GM12873 (cell line): ENCODE data around the gene ZCCHC17.

Experiments
- CTCF ChIP-seq: IDR thresholded peaks from 2 replicates; pipeline ENCODE4 v1.5.1; 2012; ENCODE audit warnings: low read depth, mild to moderate bottlenecking, moderate library complexity, low read length, control low read depth; ENCODE audit not compliant: insufficient read depth; ENCODE audit errors: missing control alignments

ZCCHC17 gene

GRCh38 chr1:31297277-31298247 is 730 bp downstream of the ZCCHC17 start:
- no peak for TF ChIP-seq CTCF

GRCh38 chr1:31299365-31299764 is 2.5 kb downstream of the ZCCHC17 start:
- no peak for TF ChIP-seq CTCF

GRCh38 chr1:31300193-31300592 is 3.4 kb downstream of the ZCCHC17 start:
- no peak for TF ChIP-seq CTCF

GRCh38 chr1:31302709-31303441 is 6.0 kb downstream of the ZCCHC17 start:
- no peak for TF ChIP-seq CTCF

GRCh38 chr1:31306278-31306677 is 9.4 kb downstream of the ZCCHC17 start:
- TF ChIP-seq CTCF = no peak

GRCh38 chr1:31308036-31308435 is 11.2 kb downstream of the ZCCHC17 start:
- TF ChIP-seq CTCF = no peak

- no peak for TF ChIP-seq CTCF
Observed at GRCh38 chr1:31310198-31310597, 13.4 kb downstream of the ZCCHC17 start.
